Endothelial cell of umbilical vein (primary cell): ENCODE results near the gene NAA30. TPM values are rescaled to one million over a fixed set of nuclear protein-coding genes. Genes with fewer than 3 reads are reported as not detected.

ENCODE experiments used
- BruUV-seq: library from RNA; stranded (reverse); fragments of 400-500 nt; replicated peaks from 2 replicates; lab custom pipeline; 2021; lab: Mats Ljungman, UMichigan
- CTCF ChIA-PET: fragments of 300-600, 350-600 bp; sonication (Branson Sonifier 250); formaldehyde crosslinking; loops from one replicate; lab custom pipeline; 2021; ENCODE audit warnings: antibody characterized with exemption, inconsistent platforms; lab: Charles Lee
- POLR2A ChIA-PET: fragments of 300-600, 350-600 bp; sonication (Branson Sonifier 250); formaldehyde crosslinking; loops from one replicate; lab custom pipeline; 2021; ENCODE audit warnings: antibody characterized with exemption, inconsistent platforms; lab: Charles Lee
- DNase-seq: peaks from one replicate; pipeline ENCODE4 v3.0.0-alpha.2; 2011; ENCODE audit warnings: low read depth, low spot score
- FAIRE-seq: peaks from 2 replicates; lab custom pipeline; 2011; peaks lifted over from hg19 to GRCh38; lab: Jason Lieb, UNC
- H2AFZ ChIP-seq: 2 replicates; pipeline ENCODE4 v1.6.0; 2012; ENCODE audit warnings: low read depth, low read length, control low read depth, inconsistent platforms
- H3K27ac ChIP-seq: 2 replicates; pipeline ENCODE4 v1.5.1; 2011; ENCODE audit warnings: low read depth, mild to moderate bottlenecking, control low read depth, low read length, moderate library complexity; ENCODE audit not compliant: insufficient read depth
- H3K27me3 ChIP-seq, 2 experiments: 2 replicates each; pipeline versions ENCODE4 v1.6.0 to v1.6.1; 2011; ENCODE audit warnings: low read length in 2 of 2, mixed read lengths in 1 of 2; ENCODE audit not compliant: control insufficient read depth in 2 of 2, insufficient read depth in 2 of 2
- H3K36me3 ChIP-seq, 2 experiments: 2 replicates in 1 of 2; 3 replicates in 1 of 2; pipeline ENCODE4 v1.5.1; 2011; ENCODE audit warnings: low read length in 2 of 2, mild to moderate bottlenecking in 1 of 2, moderate library complexity in 1 of 2; ENCODE audit not compliant: control insufficient read depth in 2 of 2, insufficient read depth in 2 of 2; ENCODE audit errors: extremely low read depth in 1 of 2
- H3K4me1 ChIP-seq: 3 replicates; pipeline ENCODE4 v1.5.1; 2011; ENCODE audit warnings: mild to moderate bottlenecking, low read length; ENCODE audit not compliant: control insufficient read depth, insufficient read depth; ENCODE audit errors: extremely low read depth
- H3K4me2 ChIP-seq: 2 replicates; pipeline ENCODE4 v1.6.1; 2011; ENCODE audit warnings: low read length, control low read depth, mixed read lengths; ENCODE audit not compliant: insufficient read depth
- H3K4me3 ChIP-seq, 3 experiments: fragments of 200-600 bp in 1 of 3; sonication (generic), shearing (Covaris generic) in 1 of 3; replicated peaks in 1 of 3; 2 replicates each; pipeline ENCODE4 v1.5.1; 2011 to 2016; ENCODE audit warnings: control low read depth in 3 of 3, low read length in 3 of 3, mild to moderate bottlenecking in 2 of 3, inconsistent platforms in 1 of 3, low read depth in 1 of 3, moderate library complexity in 1 of 3; ENCODE audit not compliant: insufficient read depth in 1 of 3
- H3K79me2 ChIP-seq: 2 replicates; pipeline ENCODE4 v1.6.0; 2012; ENCODE audit warnings: low read length, inconsistent platforms; ENCODE audit not compliant: control insufficient read depth, insufficient read depth
- H3K9ac ChIP-seq: replicated peaks from 2 replicates; pipeline ENCODE3; 2011; ENCODE audit warnings: low read length, control low read depth; ENCODE audit not compliant: insufficient read depth; ENCODE audit errors: extremely low read depth
- H3K9me1 ChIP-seq: replicated peaks from 3 replicates; pipeline ENCODE4 v1.6.0; 2011; ENCODE audit warnings: mild to moderate bottlenecking, low read length; ENCODE audit not compliant: control insufficient read depth, insufficient read depth; ENCODE audit errors: extremely low read depth
- H3K9me3 ChIP-seq: replicated peaks from 2 replicates; pipeline ENCODE4 v1.5.1; 2012; ENCODE audit warnings: low read length, inconsistent platforms; ENCODE audit not compliant: control insufficient read depth, insufficient read depth
- H4K20me1 ChIP-seq: replicated peaks from 2 replicates; pipeline ENCODE3; 2011; ENCODE audit warnings: mild to moderate bottlenecking, low read length; ENCODE audit not compliant: control insufficient read depth, insufficient read depth; ENCODE audit errors: extremely low read depth
- EZH2 ChIP-seq: IDR thresholded peaks from 2 replicates; pipeline ENCODE4 v1.6.1; 2012; ENCODE audit warnings: borderline replicate concordance, low read depth, mild to moderate bottlenecking, moderate library complexity, low read length, inconsistent platforms; ENCODE audit not compliant: severe bottlenecking
- FOS ChIP-seq: IDR thresholded peaks from 2 replicates; pipeline ENCODE4 v1.6.1; 2011; ENCODE audit warnings: mild to moderate bottlenecking, low read length, moderate library complexity, borderline replicate concordance; ENCODE audit not compliant: insufficient read depth
- GATA2 ChIP-seq: IDR thresholded peaks from 2 replicates; pipeline ENCODE4 v1.7.0; 2011; ENCODE audit warnings: low read depth, mild to moderate bottlenecking, moderate library complexity, mixed read lengths, low read length; ENCODE audit not compliant: insufficient read length, insufficient read depth
- JUN ChIP-seq: IDR thresholded peaks from 2 replicates; pipeline ENCODE4 v1.6.1; 2011; ENCODE audit warnings: borderline replicate concordance, low read depth; ENCODE audit not compliant: insufficient read length, insufficient read depth
- MYC ChIP-seq: IDR thresholded peaks from one replicate; pipeline ENCODE4 v1.6.1; 2011; ENCODE audit warnings: mild to moderate bottlenecking, low read depth, low read length
- POLR2A ChIP-seq: IDR thresholded peaks from 2 replicates; pipeline ENCODE4 v1.6.1; 2012; ENCODE audit warnings: low read depth, mild to moderate bottlenecking, control low read depth, low read length
- POLR2AphosphoS5 ChIP-seq: IDR thresholded peaks from 2 replicates; pipeline ENCODE4 v1.6.1; 2012; ENCODE audit warnings: low read depth, mild to moderate bottlenecking, control low read depth, low read length, moderate library complexity; ENCODE audit not compliant: insufficient read depth
- dilution Hi-C: fragments of 300-500 bp; cut with MboI; formaldehyde crosslinking; loops from one replicate; pipeline ENCODE4 v1.15.0; 2019; ENCODE audit warnings: low sequenced_read_pairs; ENCODE audit not compliant: extremely low pct_ligation_motif_present
- intact Hi-C: fragments of 100-400 bp; cut with micrococcal nuclease; formaldehyde crosslinking; loops from one replicate; pipeline ENCODE4 v1.10.0; 2022
- polyA plus RNA-seq, 4 experiments: library from polyadenylated mRNA; depleted of rRNA in 3 of 4; stranded (reverse) in 3 of 4; unstranded in 1 of 4; fragments of >200 nt; gene quantifications; 2 replicates each; pipeline versions ENCODE4 v1.2.1 to v1.2.3, GENCODE V29; 2011 to 2012; ENCODE audit warnings: missing spikeins in 1 of 4
- total RNA-seq: library from RNA; stranded (reverse); gene quantifications from 2 replicates; pipeline ENCODE4 v1.2.3, GENCODE V29; 2021
- TF ChIP-seq, protein P1 (sequence below), 2 donors: IDR thresholded peaks; 1 replicate in 1 of 2; 2 replicates in 1 of 2; pipeline ENCODE4 v1.5.1; 2011; ENCODE audit warnings: low read length in 2 of 2, mild to moderate bottlenecking in 2 of 2, moderate library complexity in 2 of 2, control low read depth in 1 of 2, inconsistent platforms in 1 of 2, low read depth in 1 of 2; ENCODE audit not compliant: insufficient read depth in 1 of 2; ENCODE audit errors: extremely low read depth in 1 of 2
- TF ChIP-seq, protein P2 (sequence below): IDR thresholded peaks from 2 replicates; pipeline ENCODE4 v1.6.1; 2011; ENCODE audit not compliant: insufficient read depth, insufficient read length

Gene NAA30
- total and polyA plus RNA-seq, 2 donors (not counting 3 experiments of a cell fraction or from before 2014, with no cell fraction given), result 5.4 to 21.8 TPM

DNA sequence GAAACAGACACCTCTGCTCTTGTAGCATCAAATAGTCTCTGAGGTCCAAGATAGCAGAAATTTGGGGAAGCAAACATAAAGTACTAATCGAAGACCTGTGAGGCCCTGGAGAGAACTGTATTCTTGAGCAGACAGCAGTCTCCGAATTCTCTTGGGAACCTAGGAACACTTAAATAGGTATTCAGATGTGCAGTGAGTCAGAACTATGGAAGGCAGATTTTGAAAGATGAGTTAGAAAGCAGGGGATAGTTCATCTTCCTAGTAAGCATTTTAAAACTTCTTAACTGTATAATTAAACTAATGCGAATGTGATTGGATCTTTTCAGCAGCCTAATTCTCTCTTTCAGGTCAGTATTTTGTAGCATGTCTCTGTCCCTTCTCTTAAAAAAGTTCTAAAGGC lies 30.6 kb downstream of the NAA30 start:
- H3K36me3 ChIP-seq, result no peaks in the 10 kb centered on the region
- H3K4me3 ChIP-seq, result no peak overlapping the region
- DNase-seq (no peak), FAIRE-seq (no peak)
- no peaks in the 10 kb centered on the region for H3K9me1 ChIP-seq
- H3K4me1 ChIP-seq, result no peaks in the 10 kb centered on the region
- H3K27me3 ChIP-seq, result peaks cover 3 to 4% of the 10 kb centered on the region in 2 experiments
- intact Hi-C loops, result no loop called here
- H3K9me3 ChIP-seq, result no peaks in the 10 kb centered on the region
- no peak overlapping the region for H3K27ac ChIP-seq
- no peak overlapping the region for H2AFZ ChIP-seq
- POLR2A ChIA-PET, result no interaction called here
- no peak for TF ChIP-seq POLR2A
- TF ChIP-seq EZH2, result no peak
- TF ChIP-seq, protein P1, sequence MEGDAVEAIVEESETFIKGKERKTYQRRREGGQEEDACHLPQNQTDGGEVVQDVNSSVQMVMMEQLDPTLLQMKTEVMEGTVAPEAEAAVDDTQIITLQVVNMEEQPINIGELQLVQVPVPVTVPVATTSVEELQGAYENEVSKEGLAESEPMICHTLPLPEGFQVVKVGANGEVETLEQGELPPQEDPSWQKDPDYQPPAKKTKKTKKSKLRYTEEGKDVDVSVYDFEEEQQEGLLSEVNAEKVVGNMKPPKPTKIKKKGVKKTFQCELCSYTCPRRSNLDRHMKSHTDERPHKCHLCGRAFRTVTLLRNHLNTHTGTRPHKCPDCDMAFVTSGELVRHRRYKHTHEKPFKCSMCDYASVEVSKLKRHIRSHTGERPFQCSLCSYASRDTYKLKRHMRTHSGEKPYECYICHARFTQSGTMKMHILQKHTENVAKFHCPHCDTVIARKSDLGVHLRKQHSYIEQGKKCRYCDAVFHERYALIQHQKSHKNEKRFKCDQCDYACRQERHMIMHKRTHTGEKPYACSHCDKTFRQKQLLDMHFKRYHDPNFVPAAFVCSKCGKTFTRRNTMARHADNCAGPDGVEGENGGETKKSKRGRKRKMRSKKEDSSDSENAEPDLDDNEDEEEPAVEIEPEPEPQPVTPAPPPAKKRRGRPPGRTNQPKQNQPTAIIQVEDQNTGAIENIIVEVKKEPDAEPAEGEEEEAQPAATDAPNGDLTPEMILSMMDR (IDR thresholded peaks at IDR 0.05; ENCODE audit: extremely low read depth in 1 of 2, insufficient read depth in 1 of 2, low read depth in 1 of 2, low read length in 2 of 2), result no peak
- TF ChIP-seq, protein P2, sequence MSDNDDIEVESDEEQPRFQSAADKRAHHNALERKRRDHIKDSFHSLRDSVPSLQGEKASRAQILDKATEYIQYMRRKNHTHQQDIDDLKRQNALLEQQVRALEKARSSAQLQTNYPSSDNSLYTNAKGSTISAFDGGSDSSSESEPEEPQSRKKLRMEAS, result no peak
- TF ChIP-seq MYC, result no peak
- no peak for TF ChIP-seq FOS
- no peak for TF ChIP-seq JUN
- no peak for TF ChIP-seq GATA2
- no peak for TF ChIP-seq POLR2AphosphoS5
- no peak overlapping the region for H3K9ac ChIP-seq
- dilution Hi-C loops, result no loop called here
- no peak overlapping the region for H3K4me2 ChIP-seq
- CTCF ChIA-PET, result no interaction called here
- H3K79me2 ChIP-seq, result no peaks in the 10 kb centered on the region
- no TSS peak for BruUV-seq
- no peaks in the 10 kb centered on the region for H4K20me1 ChIP-seq
